Esophagus muscularis mucosa (tissue), 4 donors: ENCODE measurements around the gene KCNMB1. TPM values are rescaled to one million over a fixed set of nuclear protein-coding genes. Genes with fewer than 3 reads are reported as not detected.
"Not testable (repeated sequence)": the region's sequence is repeated elsewhere in the genome, so short reads cannot be mapped to it uniquely, and the experiment has no call there.

ENCODE experiments used
- DNase-seq: peaks from one replicate; pipeline ENCODE4 v3.0.0-alpha.2; 2017; ENCODE audit errors: extremely low spot score
- H3K27ac ChIP-seq, 4 donors: fragments of 200-600 bp; sonication (generic); replicated peaks in 1 of 4; 1 replicate in 3 of 4; 2 replicates in 1 of 4; pipeline ENCODE4 v1.5.1; 2016 to 2019; ENCODE audit warnings: mild to moderate bottlenecking in 1 of 4
- H3K27me3 ChIP-seq, 4 donors: fragments of 200-600 bp; sonication (generic); one replicate each; pipeline versions ENCODE4 v1.5.1 to v1.6.0; 2016 to 2019
- H3K36me3 ChIP-seq, 4 donors: fragments of 200-600 bp; sonication (generic); one replicate each; pipeline ENCODE4 v1.5.1; 2016 to 2019
- H3K4me1 ChIP-seq, 4 donors: fragments of 200-600 bp; sonication (generic); one replicate each; pipeline ENCODE4 v1.5.1; 2016 to 2019
- H3K4me3 ChIP-seq, 4 donors: fragments of 200-600 bp; sonication (generic); 1 replicate in 2 of 4; 2 replicates in 2 of 4; pipeline ENCODE4 v1.5.1; 2016 to 2019; ENCODE audit warnings: mild to moderate bottlenecking in 4 of 4, moderate library complexity in 1 of 4
- H3K9me3 ChIP-seq, 4 donors: fragments of 200-600 bp; sonication (generic); 1 replicate in 3 of 4; 2 replicates in 1 of 4; pipeline ENCODE4 v1.5.1; 2016 to 2019
- CTCF ChIP-seq, 3 experiments: fragments of 200-600 bp in 2 of 3; fragments of 450-650 bp in 1 of 3; sonication (generic) in 2 of 3; IDR thresholded peaks; one replicate each; pipeline ENCODE4 v1.5.1; 2017 to 2019; ENCODE audit warnings: antibody characterized with exemption in 3 of 3, mild to moderate bottlenecking in 2 of 3, moderate library complexity in 1 of 3
- EP300 ChIP-seq: sonication (generic); formaldehyde crosslinking; IDR thresholded peaks from one replicate; pipeline ENCODE4 v1.6.1; 2017; ENCODE audit warnings: antibody characterized with exemption
- POLR2A ChIP-seq: fragments of 450-650 bp; IDR thresholded peaks from one replicate; pipeline ENCODE4 v1.6.1; 2017; ENCODE audit warnings: antibody characterized with exemption, moderate library complexity, mild to moderate bottlenecking, low read depth
- POLR2AphosphoS5 ChIP-seq, 2 donors: sonication (generic); formaldehyde crosslinking; IDR thresholded peaks; one replicate each; pipeline ENCODE4 v1.6.1; 2017; ENCODE audit warnings: antibody characterized with exemption in 2 of 2
- WGBS: methylation state at CpG from one replicate; pipeline ENCODE4 v1.1.5; 2018; 5-methylcytosine and 5-hydroxymethylcytosine counted together
- intact Hi-C: fragments of 100-400 bp; cut with DNase I; formaldehyde crosslinking; loops from one replicate; pipeline ENCODE4 v1.15.1; 2023
- total RNA-seq, 4 donors: library from RNA; depleted of rRNA; stranded (reverse); fragments of >200 nt; gene quantifications; one replicate each; pipeline versions ENCODE4 v1.1.0 to v1.2.1, GENCODE V29; 2016

The KCNMB1 gene
- total RNA-seq, 4 donors from 2014 or later = 45.6 to 83.0 (median 78.8) TPM

DNA sequence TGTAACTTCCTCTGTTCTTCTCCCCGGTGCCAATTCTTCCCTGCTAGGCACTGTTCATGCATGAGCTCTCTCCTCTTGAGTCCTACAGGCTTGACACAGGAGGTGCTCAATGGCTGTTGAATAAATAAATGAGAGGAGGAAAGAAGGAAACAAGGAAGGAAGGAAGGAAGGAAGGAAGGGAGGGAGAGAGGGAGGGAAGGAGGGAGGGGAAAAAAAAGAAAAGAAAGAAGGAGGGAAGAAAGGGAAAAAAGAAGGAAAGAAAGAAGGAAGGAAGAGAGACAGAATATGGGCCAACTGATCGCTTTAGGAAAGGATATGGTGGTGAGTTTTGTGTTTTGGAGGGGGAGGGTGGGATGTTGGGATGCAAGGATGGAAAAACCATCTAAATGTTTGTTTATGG is 6.4 kb downstream of the KCNMB1 start:
- peaks cover 0 to 64% (median 44%) of the 10 kb centered on the region in 4 donors for H3K36me3 ChIP-seq
- intact Hi-C loops = no loop called here
- WGBS = 77% methylated on average over 2 of the region's 2 CpGs
- no peak for DNase-seq
- H3K4me3 ChIP-seq = no peak overlapping the region
- no peaks in the 10 kb centered on the region for H3K9me3 ChIP-seq
- TF ChIP-seq POLR2A (no peak), EP300 (no peak), POLR2AphosphoS5 (IDR thresholded peaks at IDR 0.05) (no peak), CTCF (IDR thresholded peaks at IDR 0.05) (no peak)
- H3K27me3 ChIP-seq = no peaks in the 10 kb centered on the region
- H3K4me1 ChIP-seq = peaks cover 0 to 76% (median 67%) of the 10 kb centered on the region in 4 donors
- H3K27ac ChIP-seq = peak overlapping the region; percentile 91 to 95 (median 93)

GRCh38 chr5:170380361-170380951 is 8.7 kb downstream of the KCNMB1 start:
- Histone ChIP-seq H3K4me1 (peaks cover 0 to 66% (median 52%) of the 10 kb centered on the region in 4 donors), H3K27me3 (no peaks in the 10 kb centered on the region), H3K36me3 (peaks cover 0 to 64% (median 45%) of the 10 kb centered on the region in 4 donors), H3K4me3 (no peak overlapping the region), H3K9me3 (no peaks in the 10 kb centered on the region), H3K27ac (peak overlapping the region; percentile 10 to 93 (median 72))
- no peak for DNase-seq
- no peak for TF ChIP-seq EP300
- peak in 1 of 2 donors; percentile 33 for TF ChIP-seq POLR2AphosphoS5 (IDR thresholded peaks at IDR 0.05)
- TF ChIP-seq POLR2A = no peak
- TF ChIP-seq CTCF (IDR thresholded peaks at IDR 0.05) = no peak
- whole genome bisulfite sequencing = 88% methylated on average over 1 of the region's 3 CpGs
- intact Hi-C loops = no loop called here

- H3K36me3 ChIP-seq = peaks cover 0 to 52% (median 31%) of the 10 kb centered on the region in 4 donors
- no peaks in the 10 kb centered on the region for H3K27me3 ChIP-seq
- no peak overlapping the region for H3K4me3 ChIP-seq
- TF ChIP-seq POLR2A = no peak
- TF ChIP-seq CTCF (IDR thresholded peaks at IDR 0.05) = no peak
- no peak for TF ChIP-seq POLR2AphosphoS5 (IDR thresholded peaks at IDR 0.05)
- TF ChIP-seq EP300 = no peak
- H3K27ac ChIP-seq = peak overlapping the region in 3 of 4 donors; percentile 10 to 19 (median 19)
- WGBS = 67% methylated on average over 14 of the region's 16 CpGs
- intact Hi-C loops = no loop called here
- no peak for DNase-seq
- peaks cover 0 to 50% (median 34%) of the 10 kb centered on the region in 4 donors for H3K4me1 ChIP-seq
- no peaks in the 10 kb centered on the region for H3K9me3 ChIP-seq
Measured at GRCh38 chr5:170378740-170379139, 10.4 kb downstream of the KCNMB1 start.

GRCh38 chr5:170377027-170377426 is 12.1 kb downstream of the KCNMB1 start:
- Histone ChIP-seq H3K36me3 (peaks cover 0 to 38% (median 20%) of the 10 kb centered on the region in 4 donors), H3K9me3 (no peaks in the 10 kb centered on the region), H3K4me1 (peaks cover 0 to 39% (median 24%) of the 10 kb centered on the region in 4 donors), H3K27me3 (no peaks in the 10 kb centered on the region), H3K27ac (no peak overlapping the region), H3K4me3 (no peak overlapping the region)
- no peak for TF ChIP-seq POLR2AphosphoS5 (IDR thresholded peaks at IDR 0.05)
- no peak for TF ChIP-seq POLR2A
- no peak for TF ChIP-seq CTCF (IDR thresholded peaks at IDR 0.05)
- no peak for TF ChIP-seq EP300
- WGBS = 95% methylated on average over 11 of the region's 11 CpGs
- no peak for DNase-seq
- intact Hi-C loops = no loop called here

GRCh38 chr5:170376526-170376925 is 12.6 kb downstream of the KCNMB1 start:
- Histone ChIP-seq H3K4me1 (peaks cover 0 to 34% (median 19%) of the 10 kb centered on the region in 4 donors), H3K36me3 (peaks cover 0 to 33% (median 15%) of the 10 kb centered on the region in 4 donors)
- DNase-seq, intact Hi-C loops, H3K4me3 ChIP-seq, H3K9me3 ChIP-seq, H3K27ac ChIP-seq, H3K27me3 ChIP-seq: not testable (repeated sequence)
- 96% methylated on average over 3 of the region's 3 CpGs for WGBS
